ENCODE results near the gene COL8A1.

The COL8A1 gene

GRCh38 chr3:99710094-99710493 is 71.7 kb downstream of the COL8A1 start:
- Histone ChIP-seq H3K9ac (ENCODE audit: low read length) (no peak overlapping the region), H3K4me1 (ENCODE audit: control insufficient read depth, low read depth, low read length) (no peaks in the 10 kb centered on the region), H3K18ac (ENCODE audit: low read length) (no peak overlapping the region), H3K27me3 (ENCODE audit: insufficient read depth, low read length, poor library complexity) (no peaks in the 10 kb centered on the region), H3K4me2 (ENCODE audit: low read length) (no peak overlapping the region), H3K36me3 (ENCODE audit: control insufficient read depth, insufficient read depth, low read length) (no peaks in the 10 kb centered on the region), H3K79me2 (ENCODE audit: control insufficient read depth, insufficient read depth, low read length) (no peaks in the 10 kb centered on the region), H4K5ac (ENCODE audit: low read length) (no peak overlapping the region), H3K56ac (ENCODE audit: low read length) (no peak overlapping the region), H3K79me1 (ENCODE audit: low read length) (no peaks in the 10 kb centered on the region), H3K4me3 (ENCODE audit: low read length) (no peak overlapping the region), H2BK15ac (replicated peaks; ENCODE audit: low read depth) (no peak overlapping the region), H3K27ac (ENCODE audit: low read depth, low read length) (no peak overlapping the region), H2BK5ac (ENCODE audit: low read length) (no peak overlapping the region), H2BK120ac (ENCODE audit: low read depth, low read length) (no peak overlapping the region), H3K4ac (ENCODE audit: low read depth, low read length) (no peak overlapping the region), H3K23ac (ENCODE audit: low read length) (no peak overlapping the region), H2AK5ac (ENCODE audit: low read length) (no peak overlapping the region), H4K8ac (ENCODE audit: low read depth, low read length) (peak overlapping the region; percentile 28)
- no CpG with 5 or more reads among the region's 3 CpGs for WGBS (ENCODE audit: extremely low coverage, insufficient coverage, low lambda C conversion rate)
- no peak for DNase-seq

GRCh38 chr3:99711351-99711750 is 73.0 kb downstream of the COL8A1 start:
- H3K56ac ChIP-seq (ENCODE audit: low read length) = no peak overlapping the region
- H4K8ac ChIP-seq (ENCODE audit: low read depth, low read length) = no peak overlapping the region
- H3K79me1 ChIP-seq (ENCODE audit: low read length) = no peaks in the 10 kb centered on the region
- H3K23ac ChIP-seq (ENCODE audit: low read length) = no peak overlapping the region
- H3K79me2 ChIP-seq (ENCODE audit: control insufficient read depth, insufficient read depth, low read length) = no peaks in the 10 kb centered on the region
- H3K4me1 ChIP-seq (ENCODE audit: control insufficient read depth, low read depth, low read length) = no peaks in the 10 kb centered on the region
- no CpG with 5 or more reads among the region's 4 CpGs for WGBS (ENCODE audit: extremely low coverage, insufficient coverage, low lambda C conversion rate)
- H3K4me3 ChIP-seq (ENCODE audit: low read length) = no peak overlapping the region
- no peak overlapping the region for H3K4me2 ChIP-seq (ENCODE audit: low read length)
- no peak overlapping the region for H2BK5ac ChIP-seq (ENCODE audit: low read length)
- H3K27ac ChIP-seq (ENCODE audit: low read depth, low read length) = no peak overlapping the region
- H4K5ac ChIP-seq (ENCODE audit: low read length) = no peak overlapping the region
- no peak overlapping the region for H3K18ac ChIP-seq (ENCODE audit: low read length)
- H3K27me3 ChIP-seq (ENCODE audit: insufficient read depth, low read length, poor library complexity) = no peaks in the 10 kb centered on the region
- H3K4ac ChIP-seq (ENCODE audit: low read depth, low read length) = no peak overlapping the region
- no peak overlapping the region for H3K9ac ChIP-seq (ENCODE audit: low read length)
- no peak overlapping the region for H2BK120ac ChIP-seq (ENCODE audit: low read depth, low read length)
- H3K36me3 ChIP-seq (ENCODE audit: control insufficient read depth, insufficient read depth, low read length) = no peaks in the 10 kb centered on the region
- H2BK15ac ChIP-seq (replicated peaks; ENCODE audit: low read depth) = no peak overlapping the region
- DNase-seq = peak; percentile 21
- no peak overlapping the region for H2AK5ac ChIP-seq (ENCODE audit: low read length)

- no peak overlapping the region for H3K9ac ChIP-seq (ENCODE audit: low read length)
- H3K56ac ChIP-seq (ENCODE audit: low read length) = no peak overlapping the region
- no peak overlapping the region for H3K23ac ChIP-seq (ENCODE audit: low read length)
- H2BK5ac ChIP-seq (ENCODE audit: low read length) = no peak overlapping the region
- no peaks in the 10 kb centered on the region for H3K79me1 ChIP-seq (ENCODE audit: low read length)
- no peak overlapping the region for H2AK5ac ChIP-seq (ENCODE audit: low read length)
- H3K4ac ChIP-seq (ENCODE audit: low read depth, low read length) = no peak overlapping the region
- H4K8ac ChIP-seq (ENCODE audit: low read depth, low read length) = no peak overlapping the region
- H3K27me3 ChIP-seq (ENCODE audit: insufficient read depth, low read length, poor library complexity) = no peaks in the 10 kb centered on the region
- no peak overlapping the region for H2BK15ac ChIP-seq (replicated peaks; ENCODE audit: low read depth)
- no peak overlapping the region for H3K18ac ChIP-seq (ENCODE audit: low read length)
- no peaks in the 10 kb centered on the region for H3K36me3 ChIP-seq (ENCODE audit: control insufficient read depth, insufficient read depth, low read length)
- no peak overlapping the region for H2BK120ac ChIP-seq (ENCODE audit: low read depth, low read length)
- no CpG with 5 or more reads among the region's 5 CpGs for WGBS (ENCODE audit: extremely low coverage, insufficient coverage, low lambda C conversion rate)
- H4K5ac ChIP-seq (ENCODE audit: low read length) = no peak overlapping the region
- DNase-seq = no peak
- no peaks in the 10 kb centered on the region for H3K4me1 ChIP-seq (ENCODE audit: control insufficient read depth, low read depth, low read length)
- H3K27ac ChIP-seq (ENCODE audit: low read depth, low read length) = no peak overlapping the region
- H3K4me3 ChIP-seq (ENCODE audit: low read length) = no peak overlapping the region
- no peak overlapping the region for H3K4me2 ChIP-seq (ENCODE audit: low read length)
- H3K79me2 ChIP-seq (ENCODE audit: control insufficient read depth, insufficient read depth, low read length) = no peaks in the 10 kb centered on the region
Observed at GRCh38 chr3:99712291-99712954, 74.0 kb downstream of the COL8A1 start.

- Histone ChIP-seq H3K18ac (ENCODE audit: low read length) (no peak overlapping the region), H2AK5ac (ENCODE audit: low read length) (no peak overlapping the region), H3K79me1 (ENCODE audit: low read length) (no peaks in the 10 kb centered on the region), H3K27me3 (ENCODE audit: insufficient read depth, low read length, poor library complexity) (no peaks in the 10 kb centered on the region), H3K79me2 (ENCODE audit: control insufficient read depth, insufficient read depth, low read length) (no peaks in the 10 kb centered on the region), H3K4me1 (ENCODE audit: control insufficient read depth, low read depth, low read length) (no peaks in the 10 kb centered on the region), H3K9ac (ENCODE audit: low read length) (no peak overlapping the region), H4K5ac (ENCODE audit: low read length) (no peak overlapping the region), H2BK5ac (ENCODE audit: low read length) (no peak overlapping the region), H3K36me3 (ENCODE audit: control insufficient read depth, insufficient read depth, low read length) (no peaks in the 10 kb centered on the region), H2BK120ac (ENCODE audit: low read depth, low read length) (no peak overlapping the region), H3K56ac (ENCODE audit: low read length) (no peak overlapping the region), H2BK15ac (replicated peaks; ENCODE audit: low read depth) (no peak overlapping the region), H3K4ac (ENCODE audit: low read depth, low read length) (no peak overlapping the region), H3K27ac (ENCODE audit: low read depth, low read length) (no peak overlapping the region), H3K4me2 (ENCODE audit: low read length) (no peak overlapping the region), H4K8ac (ENCODE audit: low read depth, low read length) (no peak overlapping the region), H3K23ac (ENCODE audit: low read length) (no peak overlapping the region), H3K4me3 (ENCODE audit: low read length) (no peak overlapping the region)
- no CpG with 5 or more reads among the region's 5 CpGs for WGBS (ENCODE audit: extremely low coverage, insufficient coverage, low lambda C conversion rate)
- peak; percentile 7 for DNase-seq
Observed at GRCh38 chr3:99713440-99713839, 75.0 kb downstream of the COL8A1 start.

- Histone ChIP-seq H3K27ac (ENCODE audit: low read depth, low read length) (no peak overlapping the region), H3K79me2 (ENCODE audit: control insufficient read depth, insufficient read depth, low read length) (no peaks in the 10 kb centered on the region), H3K36me3 (ENCODE audit: control insufficient read depth, insufficient read depth, low read length) (no peaks in the 10 kb centered on the region), H3K79me1 (ENCODE audit: low read length) (no peaks in the 10 kb centered on the region), H2BK5ac (ENCODE audit: low read length) (no peak overlapping the region), H3K4me3 (ENCODE audit: low read length) (no peak overlapping the region), H3K56ac (ENCODE audit: low read length) (no peak overlapping the region), H4K5ac (ENCODE audit: low read length) (no peak overlapping the region), H3K18ac (ENCODE audit: low read length) (no peak overlapping the region), H3K4ac (ENCODE audit: low read depth, low read length) (no peak overlapping the region), H3K4me1 (ENCODE audit: control insufficient read depth, low read depth, low read length) (no peaks in the 10 kb centered on the region), H2BK120ac (ENCODE audit: low read depth, low read length) (no peak overlapping the region), H3K4me2 (ENCODE audit: low read length) (no peak overlapping the region), H2AK5ac (ENCODE audit: low read length) (no peak overlapping the region), H3K27me3 (ENCODE audit: insufficient read depth, low read length, poor library complexity) (no peaks in the 10 kb centered on the region), H3K9ac (ENCODE audit: low read length) (no peak overlapping the region), H4K8ac (ENCODE audit: low read depth, low read length) (no peak overlapping the region), H2BK15ac (replicated peaks; ENCODE audit: low read depth) (no peak overlapping the region), H3K23ac (ENCODE audit: low read length) (no peak overlapping the region)
- no peak for DNase-seq
- WGBS (ENCODE audit: extremely low coverage, insufficient coverage, low lambda C conversion rate) = no CpG with 5 or more reads among the region's 1 CpG
Observed at GRCh38 chr3:99714146-99714545, 75.8 kb downstream of the COL8A1 start.

- H2AK5ac ChIP-seq (ENCODE audit: low read length) = no peak overlapping the region
- no peak overlapping the region for H3K23ac ChIP-seq (ENCODE audit: low read length)
- H2BK5ac ChIP-seq (ENCODE audit: low read length) = no peak overlapping the region
- no CpG with 5 or more reads among the region's 2 CpGs for WGBS (ENCODE audit: extremely low coverage, insufficient coverage, low lambda C conversion rate)
- no peaks in the 10 kb centered on the region for H3K79me2 ChIP-seq (ENCODE audit: control insufficient read depth, insufficient read depth, low read length)
- H3K27ac ChIP-seq (ENCODE audit: low read depth, low read length) = no peak overlapping the region
- no peak overlapping the region for H4K8ac ChIP-seq (ENCODE audit: low read depth, low read length)
- H3K36me3 ChIP-seq (ENCODE audit: control insufficient read depth, insufficient read depth, low read length) = no peaks in the 10 kb centered on the region
- no peak overlapping the region for H3K4me2 ChIP-seq (ENCODE audit: low read length)
- no peak overlapping the region for H2BK15ac ChIP-seq (replicated peaks; ENCODE audit: low read depth)
- no peak overlapping the region for H2BK120ac ChIP-seq (ENCODE audit: low read depth, low read length)
- no peak overlapping the region for H3K18ac ChIP-seq (ENCODE audit: low read length)
- no peak for DNase-seq
- H3K4me1 ChIP-seq (ENCODE audit: control insufficient read depth, low read depth, low read length) = no peaks in the 10 kb centered on the region
- no peaks in the 10 kb centered on the region for H3K27me3 ChIP-seq (ENCODE audit: insufficient read depth, low read length, poor library complexity)
- H3K56ac ChIP-seq (ENCODE audit: low read length) = no peak overlapping the region
- H4K5ac ChIP-seq (ENCODE audit: low read length) = no peak overlapping the region
- no peak overlapping the region for H3K4ac ChIP-seq (ENCODE audit: low read depth, low read length)
- no peaks in the 10 kb centered on the region for H3K79me1 ChIP-seq (ENCODE audit: low read length)
- H3K4me3 ChIP-seq (ENCODE audit: low read length) = no peak overlapping the region
- no peak overlapping the region for H3K9ac ChIP-seq (ENCODE audit: low read length)
Observed at GRCh38 chr3:99714575-99714974, 76.2 kb downstream of the COL8A1 start.
